ENCODE results near the gene SHOC2. TPM values are rescaled to one million over a fixed set of nuclear protein-coding genes. Genes with fewer than 3 reads are reported as not detected.

Gene SHOC2
- total and polyA plus RNA-seq, 2 of the 4 experiments (the other 2 are of a cell fraction) = 13.4 to 47.5 TPM

GRCh38 chr10:110883924-110884323 lies 35.5 kb upstream of the SHOC2 start:
- H2BK120ac ChIP-seq (ENCODE audit: low read depth, low read length) = no peak overlapping the region
- in situ Hi-C loops (cut with MboI; ENCODE audit: low sequenced_read_pairs) = loop anchor here (10.0 kb wide), 1 partner anchor 579 kb away; the partner anchor contains the start of gene SMNDC1
- no peak overlapping the region for H3K18ac ChIP-seq (ENCODE audit: low read depth, low read length)
- intact Hi-C loops (cut with micrococcal nuclease) = no loop called here
- POLR2A ChIA-PET (ENCODE audit: unreplicated experiment) = no interaction called here
- H2AK5ac ChIP-seq (ENCODE audit: low read depth, low read length) = no peak overlapping the region
- peaks cover 8% of the 10 kb centered on the region for H3K36me3 ChIP-seq (ENCODE audit: control insufficient read depth, insufficient read depth, low read length)
- H2AFZ ChIP-seq (replicated peaks; ENCODE audit: low read length, poor library complexity) = peak overlapping the region; percentile 4
- no peak overlapping the region for H3K23ac ChIP-seq (ENCODE audit: low read depth, low read length)
- no peaks in the 10 kb centered on the region for H4K20me1 ChIP-seq (ENCODE audit: insufficient read depth, low read length)
- ATAC-seq (ENCODE audit: low read depth) (peak; percentile 59; the same call in 1 of the 2 replicates), DNase-seq (peak; percentile 66)
- H4K5ac ChIP-seq (ENCODE audit: low read depth, low read length) = no peak overlapping the region
- H4K8ac ChIP-seq (ENCODE audit: low read depth in 2 of 2, low read length in 2 of 2) = no peak overlapping the region
- peaks cover 2% of the 10 kb centered on the region; the same call in 1 of the 2 replicates for H3K4me1 ChIP-seq (ENCODE audit: control insufficient read depth, insufficient read depth, low read length)
- H2AK9ac ChIP-seq (replicated peaks; ENCODE audit: low read depth, low read length, poor library complexity) = no peak overlapping the region
- no peak overlapping the region for H2BK15ac ChIP-seq (ENCODE audit: low read depth, low read length)
- BruUV-seq (replicated peaks) = no TSS peak
- no peak overlapping the region for H3K56ac ChIP-seq (ENCODE audit: extremely low read depth, insufficient read depth, low read length)
- no peak overlapping the region for H2BK20ac ChIP-seq (ENCODE audit: low read depth, low read length)
- no peaks in the 10 kb centered on the region for H3K9me3 ChIP-seq (ENCODE audit: control insufficient read depth, insufficient read depth, low read length)
- H3K14ac ChIP-seq (replicated peaks; ENCODE audit: low read depth, low read length) = no peak overlapping the region
- CTCF ChIA-PET = no interaction called here
- H3K4ac ChIP-seq (ENCODE audit: low read depth, low read length) = no peak overlapping the region
- no peak overlapping the region for H4K91ac ChIP-seq (ENCODE audit: insufficient read depth, low read depth, low read length)
- H3K4me2 ChIP-seq (ENCODE audit: low read depth, low read length) = no peak overlapping the region
- no peak overlapping the region for H2BK5ac ChIP-seq (ENCODE audit: low read depth, low read length, poor library complexity, severe bottlenecking)
- no peak overlapping the region for H3K4me3 ChIP-seq (ENCODE audit: insufficient read depth, low read depth, low read length)
- no peaks in the 10 kb centered on the region for H3K27me3 ChIP-seq (ENCODE audit: control insufficient read depth, insufficient read depth, low read length)
- WGBS, 2 experiments (ENCODE audit: extremely low coverage in 2 of 2, insufficient read length in 1 of 2) = no CpG with 5 or more reads among the region's 10 CpGs
- no peak overlapping the region for H3K9ac ChIP-seq (ENCODE audit: low read depth, low read length)
- dilution Hi-C loops (cut with HindIII; ENCODE audit: low sequenced_read_pairs, unreplicated experiment) = no loop called here
- H3K9me1 ChIP-seq (ENCODE audit: insufficient read depth, low read length) = no peaks in the 10 kb centered on the region; the same call in 1 of the 2 replicates
- no peak overlapping the region for H3K27ac ChIP-seq (ENCODE audit: insufficient read depth, low read length)
- TF ChIP-seq CHD1 (IDR thresholded peaks at IDR 0.05; ENCODE audit: low read depth, low read length) = no peak
- no peak for TF ChIP-seq ELK1 (IDR thresholded peaks at IDR 0.05; ENCODE audit: borderline replicate concordance, low read depth, low read length)
- no peak for TF ChIP-seq SMC3 (IDR thresholded peaks at IDR 0.05; ENCODE audit: low read depth, low read length)
- TF ChIP-seq FOS (IDR thresholded peaks at IDR 0.05; ENCODE audit: low read depth, low read length) = no peak
- TF ChIP-seq MXI1 (IDR thresholded peaks at IDR 0.05; ENCODE audit: borderline replicate concordance, low read depth, low read length) = no peak
- TF ChIP-seq RAD21 (IDR thresholded peaks at IDR 0.05; ENCODE audit: low read length) = no peak
- no peak for TF ChIP-seq RCOR1 (IDR thresholded peaks at IDR 0.05; ENCODE audit: insufficient replicate concordance, low read length)
- no peak for TF ChIP-seq MAZ (IDR thresholded peaks at IDR 0.05; ENCODE audit: borderline replicate concordance, low read depth, low read length)
- H3K79me1 ChIP-seq (ENCODE audit: low read depth in 1 of 2, low read length in 2 of 2) = peaks cover 0 to 3% of the 10 kb centered on the region in 2 experiments; a peak in 2 of 4 replicates

Measured in IMR-90 (cell line).